SK-N-SH (cell line): ENCODE data around the gene FCGR3B.
"Not testable (repeated sequence)": the region's sequence is repeated elsewhere in the genome, so short reads cannot be mapped to it uniquely, and the experiment has no call there.

Experiments used
- ELF1 ChIP-seq: IDR thresholded peaks from 2 replicates; pipeline ENCODE4 v1.4.0; 2012
- EP300 ChIP-seq, 2 experiments: IDR thresholded peaks; 2 replicates each; pipeline versions ENCODE4 v1.4.0 to v1.6.1; 2012; ENCODE audit warnings: borderline replicate concordance in 1 of 2, low read depth in 1 of 2, low read length in 1 of 2
- GABPA ChIP-seq: IDR thresholded peaks from 2 replicates; pipeline ENCODE4 v1.4.0; 2012; ENCODE audit warnings: low read depth, mild to moderate bottlenecking
- TF ChIP-seq, protein P1 (sequence below): fragments of 200-600 bp; sonication (generic); IDR thresholded peaks from 2 replicates; pipeline ENCODE4 v1.6.1; 2017; ENCODE audit warnings: antibody characterized with exemption, mild to moderate bottlenecking, moderate library complexity

DNA sequence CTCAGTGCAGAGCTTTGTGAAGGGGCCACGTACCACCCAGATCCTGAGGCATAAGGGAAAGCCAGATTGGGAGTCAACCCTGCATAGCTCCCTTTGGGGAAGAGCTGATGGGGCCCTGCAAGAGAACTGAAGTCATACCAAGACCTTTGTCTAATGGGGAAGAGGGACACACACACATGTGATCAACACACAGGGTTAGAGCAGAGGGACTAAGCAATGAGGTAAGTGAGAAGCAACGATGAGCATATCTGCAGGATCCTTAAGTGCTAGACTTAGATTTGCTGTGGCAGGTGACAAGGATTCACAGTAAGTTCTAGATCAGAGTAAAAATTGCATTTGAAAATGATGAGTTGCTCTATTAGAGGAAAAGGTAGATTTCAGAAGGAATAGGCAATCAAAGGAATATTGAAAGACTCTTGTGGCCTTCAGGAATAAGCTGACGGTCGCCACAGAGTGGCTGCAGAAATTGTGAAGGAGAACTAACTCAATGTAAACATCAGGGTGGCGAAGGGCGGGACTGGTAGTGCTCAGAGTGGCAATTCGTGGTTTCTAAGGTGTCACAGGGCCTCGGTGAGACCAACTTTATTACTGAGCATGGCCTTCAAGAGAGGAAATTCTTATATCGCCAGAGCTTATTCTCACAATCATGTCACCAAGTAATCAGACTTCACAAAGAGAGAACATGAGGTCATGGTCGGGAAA, 4.4 kb downstream of the FCGR3B start:
- not testable (repeated sequence) for TF ChIP-seq GABPA; ELF1; EP300 (IDR thresholded peaks at IDR 0.05; ENCODE audit: borderline replicate concordance in 1 of 2, low read depth in 1 of 2, low read length in 1 of 2)
- TF ChIP-seq, protein P1, sequence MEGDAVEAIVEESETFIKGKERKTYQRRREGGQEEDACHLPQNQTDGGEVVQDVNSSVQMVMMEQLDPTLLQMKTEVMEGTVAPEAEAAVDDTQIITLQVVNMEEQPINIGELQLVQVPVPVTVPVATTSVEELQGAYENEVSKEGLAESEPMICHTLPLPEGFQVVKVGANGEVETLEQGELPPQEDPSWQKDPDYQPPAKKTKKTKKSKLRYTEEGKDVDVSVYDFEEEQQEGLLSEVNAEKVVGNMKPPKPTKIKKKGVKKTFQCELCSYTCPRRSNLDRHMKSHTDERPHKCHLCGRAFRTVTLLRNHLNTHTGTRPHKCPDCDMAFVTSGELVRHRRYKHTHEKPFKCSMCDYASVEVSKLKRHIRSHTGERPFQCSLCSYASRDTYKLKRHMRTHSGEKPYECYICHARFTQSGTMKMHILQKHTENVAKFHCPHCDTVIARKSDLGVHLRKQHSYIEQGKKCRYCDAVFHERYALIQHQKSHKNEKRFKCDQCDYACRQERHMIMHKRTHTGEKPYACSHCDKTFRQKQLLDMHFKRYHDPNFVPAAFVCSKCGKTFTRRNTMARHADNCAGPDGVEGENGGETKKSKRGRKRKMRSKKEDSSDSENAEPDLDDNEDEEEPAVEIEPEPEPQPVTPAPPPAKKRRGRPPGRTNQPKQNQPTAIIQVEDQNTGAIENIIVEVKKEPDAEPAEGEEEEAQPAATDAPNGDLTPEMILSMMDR = not testable (repeated sequence)
